HepG2 (cell line): Measurements from ENCODE around the gene PYCARD. TPM values are rescaled to one million over a fixed set of nuclear protein-coding genes. Genes with fewer than 3 reads are reported as not detected.
A peak's percentile ranks its signal among the peaks of the same experiment; 100 is the strongest.

ENCODE experiments used
- CBX5 ChIP-seq: sonication (generic); formaldehyde crosslinking; IDR thresholded peaks from 2 replicates; pipeline ENCODE4 v1.4.0; 2020; ENCODE audit warnings: missing genetic modification reagents, borderline replicate concordance
- GZF1 ChIP-seq: sonication (generic); formaldehyde crosslinking; IDR thresholded peaks from 2 replicates; pipeline ENCODE4 v1.5.1; 2020; ENCODE audit warnings: mild to moderate bottlenecking, missing genetic modification reagents
- HOXA5 ChIP-seq: sonication (generic); formaldehyde crosslinking; IDR thresholded peaks from 2 replicates; pipeline ENCODE4 v1.4.0; 2020; ENCODE audit warnings: missing genetic modification reagents
- IKZF1 ChIP-seq: fragments of 450-650 bp; IDR thresholded peaks from 2 replicates; pipeline ENCODE4 v1.7.1; 2016
- JUND ChIP-seq: sonication (generic); formaldehyde crosslinking; IDR thresholded peaks from 2 replicates; pipeline ENCODE4 v1.8.0; 2022; ENCODE audit warnings: mild to moderate bottlenecking, missing genetic modification reagents
- MEF2D ChIP-seq: sonication (generic); formaldehyde crosslinking; IDR thresholded peaks from 2 replicates; pipeline ENCODE4 v1.5.1; 2020; ENCODE audit warnings: mild to moderate bottlenecking, missing genetic modification reagents
- MTA3 ChIP-seq: sonication (generic); formaldehyde crosslinking; IDR thresholded peaks from 2 replicates; pipeline ENCODE4 v1.4.0; 2020; ENCODE audit warnings: missing genetic modification reagents
- MXI1 ChIP-seq: IDR thresholded peaks from 3 replicates; pipeline ENCODE4 v1.6.1; 2012; ENCODE audit warnings: low read depth, low read length, inconsistent platforms, borderline replicate concordance
- NFYC ChIP-seq: IDR thresholded peaks from 2 replicates; pipeline ENCODE4 v1.6.1; 2016; ENCODE audit warnings: missing genetic modification reagents, missing compliant biosample characterization
- NPAS2 ChIP-seq: sonication (generic); formaldehyde crosslinking; IDR thresholded peaks from 2 replicates; pipeline ENCODE4 v1.8.0; 2022; ENCODE audit warnings: mild to moderate bottlenecking, missing genetic modification reagents, borderline replicate concordance
- POLR2AphosphoS5 ChIP-seq: IDR thresholded peaks from 2 replicates; pipeline ENCODE4 v1.6.1; 2012; ENCODE audit warnings: low read depth, low read length
- SIX1 ChIP-seq: sonication (generic); formaldehyde crosslinking; IDR thresholded peaks from 2 replicates; pipeline ENCODE4 v1.4.0; 2020; ENCODE audit warnings: missing genetic modification reagents, borderline replicate concordance
- TGIF2 ChIP-seq: IDR thresholded peaks from 2 replicates; pipeline ENCODE4 v1.6.1; 2016; ENCODE audit warnings: control low read depth, missing compliant biosample characterization
- ZBTB1 ChIP-seq: sonication (generic); formaldehyde crosslinking; IDR thresholded peaks from 2 replicates; pipeline ENCODE4 v1.4.0; 2020; ENCODE audit warnings: missing genetic modification reagents, borderline replicate concordance
- ZBTB21 ChIP-seq: sonication (generic); formaldehyde crosslinking; IDR thresholded peaks from 2 replicates; pipeline ENCODE4 v1.4.0; 2020; ENCODE audit warnings: missing genetic modification reagents
- ZNF354B ChIP-seq: sonication (generic); formaldehyde crosslinking; IDR thresholded peaks from 2 replicates; pipeline ENCODE4 v1.8.0; 2022; ENCODE audit warnings: mild to moderate bottlenecking, missing genetic modification reagents
- ZNF547 ChIP-seq: sonication (generic); formaldehyde crosslinking; IDR thresholded peaks from 2 replicates; pipeline ENCODE4 v1.5.1; 2020; ENCODE audit warnings: mild to moderate bottlenecking, missing genetic modification reagents
- ZNF746 ChIP-seq: sonication (generic); formaldehyde crosslinking; IDR thresholded peaks from 2 replicates; pipeline ENCODE4 v1.8.0; 2022; ENCODE audit warnings: mild to moderate bottlenecking, missing genetic modification reagents
- ZNF75D ChIP-seq: sonication (generic); formaldehyde crosslinking; IDR thresholded peaks from 2 replicates; pipeline ENCODE4 v1.8.1; 2023; ENCODE audit warnings: missing genetic modification reagents, mild to moderate bottlenecking, borderline replicate concordance
- polyA plus RNA-seq, 8 experiments: library from polyadenylated mRNA; depleted of rRNA in 3 of 8; stranded (reverse) in 7 of 8; unstranded in 1 of 8; fragments of >200 nt; fragmentation: Illumina TruSeq in 4 of 8; extraction: Trizol in 4 of 8; gene quantifications; 2 replicates each; pipeline versions ENCODE4 v1.2.1 to v1.2.3, GENCODE V29; 2011 to 2016; ENCODE audit warnings: low read depth in 4 of 8, missing spikeins in 1 of 8, mixed read lengths in 1 of 8; ENCODE audit not compliant: insufficient read depth in 1 of 8
- total RNA-seq, 5 experiments: library from RNA; depleted of rRNA; stranded (reverse); fragments of >200 nt; fragmentation: Illumina TruSeq; extraction: Trizol; gene quantifications; 2 replicates each; pipeline ENCODE4 v1.2.3, GENCODE V29; 2016; ENCODE audit warnings: low read depth in 1 of 5
- TF ChIP-seq, protein P1 (sequence below): sonication (generic); formaldehyde crosslinking; IDR thresholded peaks from 2 replicates; pipeline ENCODE4 v1.5.0; 2020; ENCODE audit warnings: missing genetic modification reagents
- TF ChIP-seq, protein P2 (sequence below): IDR thresholded peaks from 2 replicates; pipeline ENCODE4 v1.6.1; 2016; ENCODE audit warnings: missing compliant biosample characterization, missing genetic modification reagents, borderline replicate concordance
- TF ChIP-seq, protein P3 (sequence below): sonication (generic); formaldehyde crosslinking; IDR thresholded peaks from 2 replicates; pipeline ENCODE4 v1.8.1; 2022; ENCODE audit warnings: mild to moderate bottlenecking, missing genetic modification reagents
- TF ChIP-seq, protein P4 (sequence below): sonication (generic); formaldehyde crosslinking; IDR thresholded peaks from 2 replicates; pipeline ENCODE4 v1.4.0; 2020; ENCODE audit warnings: missing genetic modification reagents
- TF ChIP-seq, protein P5 (sequence below): sonication (generic); formaldehyde crosslinking; IDR thresholded peaks from 2 replicates; pipeline ENCODE4 v1.4.0; 2020; ENCODE audit warnings: missing genetic modification reagents

PYCARD gene
- total and polyA plus RNA-seq, 2 of the 13 experiments (the other 11 are each of a cell fraction or from before 2014, with no cell fraction given) = 4.8 to 9.2 TPM

DNA sequence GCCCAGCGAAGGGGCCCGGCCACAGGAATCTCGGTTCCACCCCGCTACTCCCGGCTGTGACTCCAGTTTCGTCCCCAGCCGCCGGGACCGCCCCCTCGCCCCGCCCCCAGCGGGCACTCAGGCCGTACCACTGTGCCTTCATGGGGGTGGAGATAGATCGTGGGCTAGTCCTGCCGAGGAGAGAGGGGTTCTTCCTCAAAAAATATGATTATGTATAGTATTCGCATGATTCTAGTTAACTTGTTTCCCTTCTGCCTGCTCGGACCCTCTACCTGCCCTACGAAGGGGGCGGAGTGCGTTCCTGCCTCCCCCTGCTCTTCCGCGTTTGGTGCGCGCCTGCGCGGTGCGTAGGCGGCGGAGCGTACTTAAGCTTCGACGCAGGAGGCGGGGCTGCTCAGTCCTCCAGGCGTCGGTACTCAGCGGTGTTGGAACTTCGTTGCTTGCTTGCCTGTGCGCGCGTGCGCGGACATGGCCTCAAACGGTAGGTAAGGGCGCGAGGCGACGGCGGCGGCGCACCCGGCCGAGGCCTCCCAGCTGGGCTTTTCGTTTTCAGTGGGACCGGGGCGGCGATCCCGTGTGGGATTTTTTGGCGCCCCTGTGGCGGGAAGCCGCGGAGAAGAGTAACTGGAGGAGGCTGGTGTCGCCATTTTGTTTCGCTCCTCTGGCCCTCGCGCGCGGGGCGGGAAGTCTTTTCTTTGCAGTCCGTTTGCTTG lies 22.7 kb downstream of the PYCARD start, which contains the start of gene FUS (continued):
- TF ChIP-seq ZBTB1 (CRISPR knock-in tag) = peak; percentile 87; the same call in 1 of the 2 replicates
- TF ChIP-seq NPAS2 = no peak
- TF ChIP-seq TGIF2 (CRISPR knock-in tag) = peak; percentile 89
- TF ChIP-seq, protein P1, sequence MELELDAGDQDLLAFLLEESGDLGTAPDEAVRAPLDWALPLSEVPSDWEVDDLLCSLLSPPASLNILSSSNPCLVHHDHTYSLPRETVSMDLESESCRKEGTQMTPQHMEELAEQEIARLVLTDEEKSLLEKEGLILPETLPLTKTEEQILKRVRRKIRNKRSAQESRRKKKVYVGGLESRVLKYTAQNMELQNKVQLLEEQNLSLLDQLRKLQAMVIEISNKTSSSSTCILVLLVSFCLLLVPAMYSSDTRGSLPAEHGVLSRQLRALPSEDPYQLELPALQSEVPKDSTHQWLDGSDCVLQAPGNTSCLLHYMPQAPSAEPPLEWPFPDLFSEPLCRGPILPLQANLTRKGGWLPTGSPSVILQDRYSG (CRISPR knock-in tag) = no peak; the same call in 1 of the 2 replicates
- TF ChIP-seq JUND (CRISPR knock-in tag) = no peak; the same call in 1 of the 2 replicates
- peak; percentile 56; the same call in 1 of the 2 replicates for TF ChIP-seq NFYC (CRISPR knock-in tag)
- TF ChIP-seq SIX1 (CRISPR knock-in tag) = no peak
- TF ChIP-seq, protein P2, sequence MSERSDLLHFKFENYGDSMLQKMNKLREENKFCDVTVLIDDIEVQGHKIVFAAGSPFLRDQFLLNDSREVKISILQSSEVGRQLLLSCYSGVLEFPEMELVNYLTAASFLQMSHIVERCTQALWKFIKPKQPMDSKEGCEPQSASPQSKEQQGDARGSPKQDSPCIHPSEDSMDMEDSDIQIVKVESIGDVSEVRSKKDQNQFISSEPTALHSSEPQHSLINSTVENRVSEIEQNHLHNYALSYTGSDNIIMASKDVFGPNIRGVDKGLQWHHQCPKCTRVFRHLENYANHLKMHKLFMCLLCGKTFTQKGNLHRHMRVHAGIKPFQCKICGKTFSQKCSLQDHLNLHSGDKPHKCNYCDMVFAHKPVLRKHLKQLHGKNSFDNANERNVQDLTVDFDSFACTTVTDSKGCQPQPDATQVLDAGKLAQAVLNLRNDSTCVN = peak; percentile 45; the same call in 1 of the 2 replicates
- TF ChIP-seq MEF2D (CRISPR knock-in tag) = no peak; the same call in none of the 2 replicates
- peak; percentile 95 for TF ChIP-seq CBX5 (CRISPR knock-in tag)
- peak; percentile 100 for TF ChIP-seq POLR2AphosphoS5
- TF ChIP-seq ZNF746 (CRISPR knock-in tag) = peak; percentile 86
- TF ChIP-seq, protein P3, sequence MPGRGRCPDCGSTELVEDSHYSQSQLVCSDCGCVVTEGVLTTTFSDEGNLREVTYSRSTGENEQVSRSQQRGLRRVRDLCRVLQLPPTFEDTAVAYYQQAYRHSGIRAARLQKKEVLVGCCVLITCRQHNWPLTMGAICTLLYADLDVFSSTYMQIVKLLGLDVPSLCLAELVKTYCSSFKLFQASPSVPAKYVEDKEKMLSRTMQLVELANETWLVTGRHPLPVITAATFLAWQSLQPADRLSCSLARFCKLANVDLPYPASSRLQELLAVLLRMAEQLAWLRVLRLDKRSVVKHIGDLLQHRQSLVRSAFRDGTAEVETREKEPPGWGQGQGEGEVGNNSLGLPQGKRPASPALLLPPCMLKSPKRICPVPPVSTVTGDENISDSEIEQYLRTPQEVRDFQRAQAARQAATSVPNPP = peak; percentile 64; the same call in 1 of the 2 replicates
- no peak; the same call in none of the 2 replicates for TF ChIP-seq ZNF354B (CRISPR knock-in tag)
- TF ChIP-seq MXI1 = peak; percentile 37; the same call in 1 of the 3 replicates
- no peak for TF ChIP-seq IKZF1
- TF ChIP-seq ZNF75D (CRISPR knock-in tag) = peak; percentile 71; the same call in 1 of the 2 replicates
- TF ChIP-seq, protein P4, sequence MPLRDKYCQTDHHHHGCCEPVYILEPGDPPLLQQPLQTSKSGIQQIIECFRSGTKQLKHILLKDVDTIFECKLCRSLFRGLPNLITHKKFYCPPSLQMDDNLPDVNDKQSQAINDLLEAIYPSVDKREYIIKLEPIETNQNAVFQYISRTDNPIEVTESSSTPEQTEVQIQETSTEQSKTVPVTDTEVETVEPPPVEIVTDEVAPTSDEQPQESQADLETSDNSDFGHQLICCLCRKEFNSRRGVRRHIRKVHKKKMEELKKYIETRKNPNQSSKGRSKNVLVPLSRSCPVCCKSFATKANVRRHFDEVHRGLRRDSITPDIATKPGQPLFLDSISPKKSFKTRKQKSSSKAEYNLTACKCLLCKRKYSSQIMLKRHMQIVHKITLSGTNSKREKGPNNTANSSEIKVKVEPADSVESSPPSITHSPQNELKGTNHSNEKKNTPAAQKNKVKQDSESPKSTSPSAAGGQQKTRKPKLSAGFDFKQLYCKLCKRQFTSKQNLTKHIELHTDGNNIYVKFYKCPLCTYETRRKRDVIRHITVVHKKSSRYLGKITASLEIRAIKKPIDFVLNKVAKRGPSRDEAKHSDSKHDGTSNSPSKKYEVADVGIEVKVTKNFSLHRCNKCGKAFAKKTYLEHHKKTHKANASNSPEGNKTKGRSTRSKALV = peak; percentile 48
- TF ChIP-seq, protein P5, sequence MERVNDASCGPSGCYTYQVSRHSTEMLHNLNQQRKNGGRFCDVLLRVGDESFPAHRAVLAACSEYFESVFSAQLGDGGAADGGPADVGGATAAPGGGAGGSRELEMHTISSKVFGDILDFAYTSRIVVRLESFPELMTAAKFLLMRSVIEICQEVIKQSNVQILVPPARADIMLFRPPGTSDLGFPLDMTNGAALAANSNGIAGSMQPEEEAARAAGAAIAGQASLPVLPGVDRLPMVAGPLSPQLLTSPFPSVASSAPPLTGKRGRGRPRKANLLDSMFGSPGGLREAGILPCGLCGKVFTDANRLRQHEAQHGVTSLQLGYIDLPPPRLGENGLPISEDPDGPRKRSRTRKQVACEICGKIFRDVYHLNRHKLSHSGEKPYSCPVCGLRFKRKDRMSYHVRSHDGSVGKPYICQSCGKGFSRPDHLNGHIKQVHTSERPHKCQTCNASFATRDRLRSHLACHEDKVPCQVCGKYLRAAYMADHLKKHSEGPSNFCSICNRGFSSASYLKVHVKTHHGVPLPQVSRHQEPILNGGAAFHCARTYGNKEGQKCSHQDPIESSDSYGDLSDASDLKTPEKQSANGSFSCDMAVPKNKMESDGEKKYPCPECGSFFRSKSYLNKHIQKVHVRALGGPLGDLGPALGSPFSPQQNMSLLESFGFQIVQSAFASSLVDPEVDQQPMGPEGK (CRISPR knock-in tag) = peak; percentile 57
- TF ChIP-seq ZBTB21 (CRISPR knock-in tag) = peak; percentile 60
- peak; percentile 97; the same call in 1 of the 2 replicates for TF ChIP-seq ZNF547 (CRISPR knock-in tag)
- no peak; the same call in 1 of the 2 replicates for TF ChIP-seq GZF1 (CRISPR knock-in tag)
- peak; percentile 97 for TF ChIP-seq HOXA5
- TF ChIP-seq MTA3 (CRISPR knock-in tag) = no peak
